ENCODE results near the gene GLRA2. TPM values are rescaled to one million over a fixed set of nuclear protein-coding genes. Genes with fewer than 3 reads are reported as not detected.

Gene GLRA2
- total RNA-seq, 1 donor from 2014 or later, result not detected

DNA sequence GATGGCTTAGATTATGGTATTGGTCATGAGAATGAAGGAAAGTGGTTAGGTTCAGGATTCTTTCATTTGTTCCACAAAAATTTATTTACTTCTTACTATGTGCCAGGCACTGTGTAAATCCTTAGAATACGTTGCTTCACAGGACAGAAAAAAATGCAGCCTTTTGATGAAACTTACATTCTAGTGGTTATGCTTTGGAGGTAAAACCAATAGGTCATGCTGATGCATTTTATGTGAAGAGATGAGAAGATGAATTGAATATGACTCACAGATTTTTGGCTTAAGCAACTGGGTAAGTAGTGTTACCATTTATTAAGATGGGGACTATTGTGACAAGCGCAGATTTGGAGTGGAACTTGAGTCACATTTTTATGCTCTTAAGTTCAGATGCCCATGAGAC lies 165.3 kb downstream of the GLRA2 start:
- TF ChIP-seq, protein P1, sequence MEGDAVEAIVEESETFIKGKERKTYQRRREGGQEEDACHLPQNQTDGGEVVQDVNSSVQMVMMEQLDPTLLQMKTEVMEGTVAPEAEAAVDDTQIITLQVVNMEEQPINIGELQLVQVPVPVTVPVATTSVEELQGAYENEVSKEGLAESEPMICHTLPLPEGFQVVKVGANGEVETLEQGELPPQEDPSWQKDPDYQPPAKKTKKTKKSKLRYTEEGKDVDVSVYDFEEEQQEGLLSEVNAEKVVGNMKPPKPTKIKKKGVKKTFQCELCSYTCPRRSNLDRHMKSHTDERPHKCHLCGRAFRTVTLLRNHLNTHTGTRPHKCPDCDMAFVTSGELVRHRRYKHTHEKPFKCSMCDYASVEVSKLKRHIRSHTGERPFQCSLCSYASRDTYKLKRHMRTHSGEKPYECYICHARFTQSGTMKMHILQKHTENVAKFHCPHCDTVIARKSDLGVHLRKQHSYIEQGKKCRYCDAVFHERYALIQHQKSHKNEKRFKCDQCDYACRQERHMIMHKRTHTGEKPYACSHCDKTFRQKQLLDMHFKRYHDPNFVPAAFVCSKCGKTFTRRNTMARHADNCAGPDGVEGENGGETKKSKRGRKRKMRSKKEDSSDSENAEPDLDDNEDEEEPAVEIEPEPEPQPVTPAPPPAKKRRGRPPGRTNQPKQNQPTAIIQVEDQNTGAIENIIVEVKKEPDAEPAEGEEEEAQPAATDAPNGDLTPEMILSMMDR (conservative IDR thresholded peaks at IDR 0.05; ENCODE audit: low read depth, low read length), result no peak
- H3K4me3 ChIP-seq (ENCODE audit: low read depth, low read length), result no peak overlapping the region
- no peak for DNase-seq (ENCODE audit: low read depth)

DNA sequence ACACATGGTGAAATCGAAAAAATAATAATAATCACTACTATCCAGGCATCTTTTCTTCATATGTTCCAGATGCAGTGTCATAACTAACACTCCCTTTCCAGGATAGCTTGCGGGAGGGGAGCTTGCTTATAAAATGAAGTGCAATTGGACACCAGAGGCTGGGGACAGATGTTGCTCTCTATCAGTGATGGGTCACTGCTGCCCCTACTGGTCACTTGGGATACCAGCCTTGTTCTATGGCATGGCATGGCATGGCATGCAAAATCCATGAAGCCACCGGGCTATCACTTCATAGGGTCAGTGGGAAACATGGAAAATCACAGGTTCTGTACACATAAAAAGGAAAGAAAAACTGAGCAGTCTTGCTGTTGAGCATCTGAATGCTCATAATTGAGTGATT lies 168.1 kb downstream of the GLRA2 start:
- H3K4me3 ChIP-seq (ENCODE audit: low read depth, low read length), result no peak overlapping the region
- no peak for DNase-seq (ENCODE audit: low read depth)
- TF ChIP-seq, protein P1 (conservative IDR thresholded peaks at IDR 0.05; ENCODE audit: low read depth, low read length), result peak; percentile 73

DNA sequence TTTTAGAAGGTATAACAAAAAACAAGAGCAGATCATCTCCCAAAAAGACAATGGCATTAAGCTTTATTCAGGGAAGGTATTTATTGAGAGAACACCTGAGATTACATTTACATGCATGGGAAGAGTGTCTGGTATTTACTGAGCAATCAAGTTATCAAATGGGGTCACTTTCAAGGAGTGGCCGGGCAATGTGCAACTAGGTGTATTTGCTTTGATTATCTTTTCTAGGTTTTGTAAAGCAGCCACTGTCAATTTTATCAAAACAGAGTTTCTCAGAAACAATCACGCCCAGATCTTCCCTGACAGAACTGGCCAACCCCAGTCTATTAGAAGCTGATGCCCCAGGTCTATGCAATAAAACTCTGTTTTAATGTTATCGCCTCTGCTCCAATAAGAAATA lies 169.5 kb downstream of the GLRA2 start:
- no peak overlapping the region for H3K4me3 ChIP-seq (ENCODE audit: low read depth, low read length)
- DNase-seq (ENCODE audit: low read depth), result no peak
- TF ChIP-seq, protein P1 (conservative IDR thresholded peaks at IDR 0.05; ENCODE audit: low read depth, low read length), result no peak

DNA sequence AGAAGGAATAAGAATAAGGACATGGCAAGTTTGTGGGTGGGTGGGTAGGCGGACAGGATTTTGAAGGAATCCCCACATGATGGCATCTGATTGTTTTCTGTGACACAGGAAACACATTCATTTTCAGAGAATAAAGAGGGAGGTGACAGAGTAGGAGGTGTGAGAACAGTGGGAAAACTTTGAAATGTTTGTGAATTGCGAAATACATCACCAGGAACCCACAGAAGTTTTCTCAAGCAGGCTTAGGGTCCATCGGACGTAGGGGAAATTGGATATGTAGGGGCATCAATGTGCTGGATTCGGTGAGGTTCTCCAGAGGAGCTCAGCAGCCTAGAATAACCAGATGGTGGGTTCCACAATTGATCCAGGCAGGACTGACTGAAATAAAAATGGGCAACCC lies 171.6 kb downstream of the GLRA2 start:
- no peak overlapping the region for H3K4me3 ChIP-seq (ENCODE audit: low read depth, low read length)
- TF ChIP-seq, protein P1 (conservative IDR thresholded peaks at IDR 0.05; ENCODE audit: low read depth, low read length), result no peak
- DNase-seq (ENCODE audit: low read depth), result no peak

DNA sequence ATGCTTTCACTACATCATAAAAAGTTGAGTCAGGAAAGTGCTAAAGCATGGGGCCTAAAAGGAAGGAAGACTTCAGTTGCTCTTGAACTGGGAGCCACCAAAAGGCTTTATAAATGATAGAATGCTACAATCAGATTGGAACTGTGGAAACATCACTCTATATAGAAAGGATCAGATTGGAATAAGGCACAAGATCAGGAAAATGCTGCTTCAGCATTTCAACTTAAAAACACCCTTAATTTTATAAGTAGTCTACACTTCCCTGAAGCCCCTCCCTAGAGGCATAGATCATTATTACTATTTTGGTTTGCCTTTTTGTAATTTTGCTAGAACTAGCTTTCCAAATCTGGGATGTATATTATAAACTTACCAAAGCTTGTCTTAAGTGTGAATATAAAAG lies 172.8 kb downstream of the GLRA2 start:
- DNase-seq (ENCODE audit: low read depth), result no peak
- TF ChIP-seq, protein P1 (conservative IDR thresholded peaks at IDR 0.05; ENCODE audit: low read depth, low read length), result no peak
- H3K4me3 ChIP-seq (ENCODE audit: low read depth, low read length), result no peak overlapping the region

DNA sequence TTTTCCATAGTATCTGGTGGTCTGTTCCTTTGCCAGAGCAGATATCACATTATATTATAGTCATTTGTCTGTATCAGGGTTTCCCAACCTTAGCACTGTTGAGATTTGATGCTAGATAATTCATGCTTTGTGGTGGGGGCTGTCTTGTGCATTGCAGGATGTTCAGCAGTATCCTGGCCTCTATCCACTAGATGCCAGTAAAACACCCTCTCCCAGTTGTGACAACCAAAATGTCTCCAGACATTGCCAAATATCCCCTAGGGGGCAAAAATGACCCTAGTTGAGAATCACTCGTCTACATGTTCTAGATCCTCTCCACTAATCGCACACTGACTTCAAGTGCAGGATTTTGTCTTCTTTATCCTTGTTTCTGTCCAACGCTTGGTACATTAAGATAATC lies 182.8 kb downstream of the GLRA2 start:
- TF ChIP-seq, protein P1 (conservative IDR thresholded peaks at IDR 0.05; ENCODE audit: low read depth, low read length), result no peak
- DNase-seq (ENCODE audit: low read depth), result no peak
- H3K4me3 ChIP-seq (ENCODE audit: low read depth, low read length), result no peak overlapping the region

DNA sequence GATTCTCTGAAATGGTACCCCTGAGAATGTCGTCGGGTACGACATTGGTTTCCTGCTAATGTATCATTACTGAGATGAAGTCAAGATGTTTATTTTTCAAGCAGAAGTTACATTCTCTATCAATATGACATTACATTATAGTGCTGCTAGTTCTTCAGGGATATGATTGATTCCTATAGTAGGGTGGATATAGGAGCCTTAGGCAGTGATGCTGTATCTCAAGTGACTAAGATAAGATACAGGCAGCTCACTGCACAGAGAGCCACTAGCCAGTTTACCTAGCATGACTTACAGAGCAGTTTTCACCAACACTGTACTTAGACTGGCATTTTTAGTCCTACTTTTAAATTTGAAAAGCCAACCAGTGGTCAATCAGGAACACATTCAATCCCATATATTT lies 188.6 kb downstream of the GLRA2 start:
- no peak overlapping the region for H3K4me3 ChIP-seq (ENCODE audit: low read depth, low read length)
- DNase-seq (ENCODE audit: low read depth), result no peak
- TF ChIP-seq, protein P1 (conservative IDR thresholded peaks at IDR 0.05; ENCODE audit: low read depth, low read length), result no peak
